ENCODE measurements around the gene TCN2. TPM values are rescaled to one million over a fixed set of nuclear protein-coding genes. Genes with fewer than 3 reads are reported as not detected.
"Not testable (repeated sequence)": the region's sequence is repeated elsewhere in the genome, so short reads cannot be mapped to it uniquely, and the experiment has no call there.

TCN2 gene
- total RNA-seq, result 0.51 and 0.68 TPM in 2 replicates

- peak within 1 kb of the TSS; percentile 81 for H3K4me3 Mint-ChIP-seq (ENCODE audit: low read depth)
- H3K27me3 Mint-ChIP-seq (ENCODE audit: low read depth), result peaks cover 3% of the 10 kb centered on the region
- no peaks in the 10 kb centered on the region for H3K9me3 Mint-ChIP-seq
- peaks cover 40% of the 10 kb centered on the region for H3K4me1 Mint-ChIP-seq (ENCODE audit: low read depth)
- intact Hi-C loops (cut with micrococcal nuclease), result loop anchor here (1.0 to 5.0 kb wide), 2 partner anchors 14 to 41 kb away; no protein-coding TSS in a partner anchor
- peak; percentile 12 for DNase-seq (ENCODE audit: low spot score)
- no peaks in the 10 kb centered on the region for H3K36me3 Mint-ChIP-seq (ENCODE audit: low read depth)
- H3K27ac Mint-ChIP-seq, result peak within 1 kb of the TSS; percentile 80
These were observed at the start of gene TCN2 for GRCh38 chr22:30606455-30607299. Gene TCN2, plus strand, starts transcription at chr22:30607174. Its CDS starts 158 bp downstream, at chr22:30607332.

GRCh38 chr22:30557243-30557642 lies 49.7 kb upstream of the TCN2 start:
- H3K4me3 Mint-ChIP-seq (ENCODE audit: low read depth), result no peak overlapping the region
- no peak for DNase-seq (ENCODE audit: low spot score)
- intact Hi-C loops (cut with micrococcal nuclease), result no loop called here
- H3K36me3 Mint-ChIP-seq (ENCODE audit: low read depth), result no peaks in the 10 kb centered on the region
- H3K4me1 Mint-ChIP-seq (ENCODE audit: low read depth), result no peaks in the 10 kb centered on the region
- H3K9me3 Mint-ChIP-seq, result no peaks in the 10 kb centered on the region
- no peaks in the 10 kb centered on the region for H3K27me3 Mint-ChIP-seq (ENCODE audit: low read depth)
- no peak overlapping the region for H3K27ac Mint-ChIP-seq

- Mint-ChIP-seq H3K36me3 (ENCODE audit: low read depth) (no peaks in the 10 kb centered on the region), H3K27me3 (ENCODE audit: low read depth) (no peaks in the 10 kb centered on the region), H3K4me1 (ENCODE audit: low read depth) (no peaks in the 10 kb centered on the region), H3K4me3 (ENCODE audit: low read depth) (no peak overlapping the region), H3K27ac (no peak overlapping the region), H3K9me3 (no peaks in the 10 kb centered on the region)
- DNase-seq (ENCODE audit: low spot score), result no peak
- intact Hi-C loops (cut with micrococcal nuclease), result no loop called here
These were observed 47.1 kb upstream of the TCN2 start for GRCh38 chr22:30559889-30560288.

- H3K36me3 Mint-ChIP-seq (ENCODE audit: low read depth); H3K27me3 Mint-ChIP-seq (ENCODE audit: low read depth); DNase-seq (ENCODE audit: low spot score); H3K9me3 Mint-ChIP-seq; H3K4me3 Mint-ChIP-seq (ENCODE audit: low read depth); H3K27ac Mint-ChIP-seq; intact Hi-C loops (cut with micrococcal nuclease); H3K4me1 Mint-ChIP-seq (ENCODE audit: low read depth): not testable (repeated sequence)
These were observed 46.3 kb upstream of the TCN2 start for GRCh38 chr22:30560643-30561202.

- H3K4me1 Mint-ChIP-seq (ENCODE audit: low read depth), result no peaks in the 10 kb centered on the region
- intact Hi-C loops (cut with micrococcal nuclease), result no loop called here
- H3K27me3 Mint-ChIP-seq (ENCODE audit: low read depth), result no peaks in the 10 kb centered on the region
- no peak overlapping the region for H3K4me3 Mint-ChIP-seq (ENCODE audit: low read depth)
- H3K27ac Mint-ChIP-seq, result no peak overlapping the region
- no peaks in the 10 kb centered on the region for H3K36me3 Mint-ChIP-seq (ENCODE audit: low read depth)
- H3K9me3 Mint-ChIP-seq, result no peaks in the 10 kb centered on the region
- DNase-seq (ENCODE audit: low spot score), result no peak
These were observed 45.4 kb upstream of the TCN2 start for GRCh38 chr22:30561402-30562189.

- Mint-ChIP-seq H3K4me3 (ENCODE audit: low read depth) (no peak overlapping the region), H3K27ac (no peak overlapping the region), H3K9me3 (no peaks in the 10 kb centered on the region), H3K27me3 (ENCODE audit: low read depth) (no peaks in the 10 kb centered on the region), H3K4me1 (ENCODE audit: low read depth) (no peaks in the 10 kb centered on the region), H3K36me3 (ENCODE audit: low read depth) (no peaks in the 10 kb centered on the region)
- intact Hi-C loops (cut with micrococcal nuclease), result no loop called here
- DNase-seq (ENCODE audit: low spot score), result no peak
These were observed 44.6 kb upstream of the TCN2 start for GRCh38 chr22:30562366-30562765.

- no peaks in the 10 kb centered on the region for H3K9me3 Mint-ChIP-seq
- H3K4me1 Mint-ChIP-seq (ENCODE audit: low read depth), result no peaks in the 10 kb centered on the region
- no peak overlapping the region for H3K4me3 Mint-ChIP-seq (ENCODE audit: low read depth)
- no peak for DNase-seq (ENCODE audit: low spot score)
- H3K27ac Mint-ChIP-seq, result no peak overlapping the region
- no peaks in the 10 kb centered on the region for H3K36me3 Mint-ChIP-seq (ENCODE audit: low read depth)
- intact Hi-C loops (cut with micrococcal nuclease), result no loop called here
- no peaks in the 10 kb centered on the region for H3K27me3 Mint-ChIP-seq (ENCODE audit: low read depth)
These were observed 42.8 kb upstream of the TCN2 start for GRCh38 chr22:30564045-30564760.

- no peak overlapping the region for H3K4me3 Mint-ChIP-seq (ENCODE audit: low read depth)
- H3K27me3 Mint-ChIP-seq (ENCODE audit: low read depth), result no peaks in the 10 kb centered on the region
- H3K27ac Mint-ChIP-seq, result no peak overlapping the region
- intact Hi-C loops (cut with micrococcal nuclease), result no loop called here
- H3K4me1 Mint-ChIP-seq (ENCODE audit: low read depth), result no peaks in the 10 kb centered on the region
- H3K9me3 Mint-ChIP-seq, result no peaks in the 10 kb centered on the region
- H3K36me3 Mint-ChIP-seq (ENCODE audit: low read depth), result no peaks in the 10 kb centered on the region
- DNase-seq (ENCODE audit: low spot score), result no peak
These were observed 42.2 kb upstream of the TCN2 start for GRCh38 chr22:30564761-30565119.

GRCh38 chr22:30565341-30565740 lies 41.6 kb upstream of the TCN2 start:
- Mint-ChIP-seq H3K4me1 (ENCODE audit: low read depth) (no peaks in the 10 kb centered on the region), H3K27me3 (ENCODE audit: low read depth) (no peaks in the 10 kb centered on the region), H3K36me3 (ENCODE audit: low read depth) (no peaks in the 10 kb centered on the region), H3K9me3 (no peaks in the 10 kb centered on the region), H3K4me3 (ENCODE audit: low read depth) (no peak overlapping the region), H3K27ac (no peak overlapping the region)
- no peak for DNase-seq (ENCODE audit: low spot score)
- intact Hi-C loops (cut with micrococcal nuclease), result no loop called here

GRCh38 chr22:30566125-30566524 lies 40.8 kb upstream of the TCN2 start:
- Mint-ChIP-seq H3K36me3 (ENCODE audit: low read depth) (no peaks in the 10 kb centered on the region), H3K9me3 (no peaks in the 10 kb centered on the region), H3K27ac (no peak overlapping the region), H3K4me3 (ENCODE audit: low read depth) (no peak overlapping the region), H3K27me3 (ENCODE audit: low read depth) (no peaks in the 10 kb centered on the region), H3K4me1 (ENCODE audit: low read depth) (no peaks in the 10 kb centered on the region)
- no peak for DNase-seq (ENCODE audit: low spot score)
- intact Hi-C loops (cut with micrococcal nuclease), result no loop called here

- H3K27ac Mint-ChIP-seq; H3K9me3 Mint-ChIP-seq; H3K4me1 Mint-ChIP-seq (ENCODE audit: low read depth); H3K36me3 Mint-ChIP-seq (ENCODE audit: low read depth); H3K4me3 Mint-ChIP-seq (ENCODE audit: low read depth); DNase-seq (ENCODE audit: low spot score); H3K27me3 Mint-ChIP-seq (ENCODE audit: low read depth); intact Hi-C loops (cut with micrococcal nuclease): not testable (repeated sequence)
These were observed 39.7 kb upstream of the TCN2 start for GRCh38 chr22:30567277-30567676.

GRCh38 chr22:30568137-30568805 lies 38.7 kb upstream of the TCN2 start:
- Mint-ChIP-seq H3K4me3 (ENCODE audit: low read depth) (no peak overlapping the region), H3K27me3 (ENCODE audit: low read depth) (peaks cover under 1% of the 10 kb centered on the region), H3K27ac (no peak overlapping the region), H3K4me1 (ENCODE audit: low read depth) (no peaks in the 10 kb centered on the region), H3K36me3 (ENCODE audit: low read depth) (no peaks in the 10 kb centered on the region), H3K9me3 (no peaks in the 10 kb centered on the region)
- DNase-seq (ENCODE audit: low spot score), result no peak
- intact Hi-C loops (cut with micrococcal nuclease), result no loop called here

Measured in activated T-helper 2 cell treated with anti-CD3 and anti-CD28 coated beads, Interferon-gamma antibody, Interleukin-2, Interleukin-4, amounts not matched to agents 10 μg/mL and 5 μg/mL and 100 μg/mL, durations not matched to agents 14 hours and 24 hours and 36 hours (primary cell).